ENCODE measurements around the gene EIF1B.

EIF1B gene

DNA sequence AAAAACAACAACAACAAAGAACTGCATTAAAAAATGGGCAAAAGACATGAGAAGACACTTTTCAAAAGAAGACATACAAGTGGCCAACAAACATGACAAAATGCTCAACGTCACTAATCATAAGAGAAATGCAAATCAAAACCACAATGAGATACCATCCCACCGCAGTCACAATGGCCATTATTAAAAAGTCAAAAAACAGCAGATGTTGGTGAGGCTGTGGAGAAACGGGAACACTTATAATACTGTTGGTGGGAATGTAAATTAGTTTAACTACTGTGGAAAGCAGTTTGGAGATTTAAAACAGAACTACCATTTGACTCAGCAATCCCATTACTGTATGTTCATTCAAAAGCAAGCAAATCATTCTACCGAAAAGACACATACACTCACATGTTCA is 15.1 kb downstream of the EIF1B start:
- H3K9ac ChIP-seq (ENCODE audit: low read length in 5 of 5) = no peak overlapping the region
- H3K27ac ChIP-seq (ENCODE audit: low read depth, low read length) = no peak overlapping the region
- H3K4me3 ChIP-seq (ENCODE audit: low read depth in 1 of 5, low read length in 5 of 5) = no peak overlapping the region
- H3K9me3 ChIP-seq (ENCODE audit: control insufficient read depth in 5 of 5, low read length in 5 of 5) = no peaks in the 10 kb centered on the region
- H3K36me3 ChIP-seq (ENCODE audit: control insufficient read depth in 5 of 5, insufficient read depth in 5 of 5, low read length in 5 of 5) = no peaks in the 10 kb centered on the region
- no peaks in the 10 kb centered on the region for H3K27me3 ChIP-seq (ENCODE audit: control insufficient read depth in 5 of 5, insufficient read depth in 4 of 5, low read length in 5 of 5)
- no peaks in the 10 kb centered on the region for H3K4me1 ChIP-seq (ENCODE audit: control insufficient read depth in 5 of 5, insufficient read depth in 5 of 5, low read length in 5 of 5)

DNA sequence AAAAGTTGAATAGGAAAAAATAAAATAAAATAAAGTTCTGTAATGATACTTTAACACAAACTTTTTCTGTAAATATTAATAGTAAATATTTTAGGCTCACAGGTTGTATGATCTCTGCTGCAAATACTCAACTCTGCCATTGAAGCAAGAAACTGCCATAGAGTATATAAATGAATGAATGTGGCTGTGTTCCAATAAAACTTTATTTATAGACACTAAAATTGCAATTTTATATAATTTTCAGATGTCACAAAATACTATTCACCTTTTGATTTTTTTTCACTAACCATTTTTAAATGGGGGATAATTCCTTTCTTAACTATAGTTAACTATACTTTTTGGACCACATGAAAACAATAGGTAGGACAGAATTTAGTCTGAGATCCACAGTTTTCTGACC is 16.0 kb downstream of the EIF1B start:
- H3K4me1 ChIP-seq (ENCODE audit: control insufficient read depth in 5 of 5, insufficient read depth in 5 of 5, low read length in 5 of 5) = no peaks in the 10 kb centered on the region
- no peaks in the 10 kb centered on the region for H3K9me3 ChIP-seq (ENCODE audit: control insufficient read depth in 5 of 5, low read length in 5 of 5)
- H3K27me3 ChIP-seq (ENCODE audit: control insufficient read depth in 5 of 5, insufficient read depth in 4 of 5, low read length in 5 of 5) = no peaks in the 10 kb centered on the region
- no peaks in the 10 kb centered on the region for H3K36me3 ChIP-seq (ENCODE audit: control insufficient read depth in 5 of 5, insufficient read depth in 5 of 5, low read length in 5 of 5)
- no peak overlapping the region for H3K4me3 ChIP-seq (ENCODE audit: low read depth in 1 of 5, low read length in 5 of 5)
- H3K27ac ChIP-seq (ENCODE audit: low read depth, low read length) = no peak overlapping the region
- no peak overlapping the region for H3K9ac ChIP-seq (ENCODE audit: low read length in 5 of 5)

DNA sequence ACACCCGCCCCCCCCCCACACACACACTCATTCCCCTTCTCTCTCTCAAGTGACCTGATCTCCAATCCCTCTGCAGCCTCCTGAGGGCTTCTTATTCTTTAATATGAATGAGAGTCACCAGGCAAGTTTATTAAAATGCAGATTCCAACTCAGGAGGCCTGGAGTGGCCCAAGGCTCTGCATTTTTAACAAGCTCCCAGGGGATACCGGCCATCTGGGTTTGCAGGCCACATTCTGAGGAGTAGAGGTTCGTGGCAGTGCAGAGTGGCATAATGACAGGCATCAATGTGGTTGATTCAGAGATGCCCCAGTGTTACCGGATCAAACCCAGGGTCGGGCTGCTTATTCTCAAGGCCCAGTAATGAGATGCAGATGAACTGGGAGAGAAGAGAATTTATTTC is 18.9 kb downstream of the EIF1B start:
- H3K9me3 ChIP-seq (ENCODE audit: control insufficient read depth in 5 of 5, low read length in 5 of 5) = no peaks in the 10 kb centered on the region
- no peak overlapping the region for H3K4me3 ChIP-seq (ENCODE audit: low read depth in 1 of 5, low read length in 5 of 5)
- no peaks in the 10 kb centered on the region for H3K36me3 ChIP-seq (ENCODE audit: control insufficient read depth in 5 of 5, insufficient read depth in 5 of 5, low read length in 5 of 5)
- no peak overlapping the region for H3K9ac ChIP-seq (ENCODE audit: low read length in 5 of 5)
- no peak overlapping the region for H3K27ac ChIP-seq (ENCODE audit: low read depth, low read length)
- H3K27me3 ChIP-seq (ENCODE audit: control insufficient read depth in 5 of 5, insufficient read depth in 4 of 5, low read length in 5 of 5) = no peaks in the 10 kb centered on the region
- H3K4me1 ChIP-seq (ENCODE audit: control insufficient read depth in 5 of 5, insufficient read depth in 5 of 5, low read length in 5 of 5) = no peaks in the 10 kb centered on the region

DNA sequence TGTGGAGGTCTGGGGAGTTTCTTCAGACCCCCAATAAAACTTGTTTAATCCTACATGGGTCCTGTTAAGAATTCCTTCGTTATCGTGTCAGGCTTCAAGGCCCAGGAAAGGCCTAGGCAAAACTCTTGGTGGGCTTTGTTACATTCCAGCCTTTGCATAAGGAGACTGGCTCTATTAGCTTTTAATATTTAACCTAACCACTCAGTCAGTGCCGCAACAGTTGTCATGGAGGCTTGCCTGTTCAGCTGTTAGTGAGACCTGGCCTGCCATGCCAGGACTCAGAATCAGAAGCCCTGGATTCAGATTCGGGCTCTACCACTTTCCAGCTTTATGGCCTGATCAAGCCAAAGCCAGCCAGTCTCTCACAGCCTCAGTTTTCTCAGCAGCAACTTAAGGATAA is 19.6 kb downstream of the EIF1B start:
- no peak overlapping the region for H3K9ac ChIP-seq (ENCODE audit: low read length in 5 of 5)
- H3K4me1 ChIP-seq (ENCODE audit: control insufficient read depth in 5 of 5, insufficient read depth in 5 of 5, low read length in 5 of 5) = no peaks in the 10 kb centered on the region
- H3K9me3 ChIP-seq (ENCODE audit: control insufficient read depth in 5 of 5, low read length in 5 of 5) = no peaks in the 10 kb centered on the region
- H3K27ac ChIP-seq (ENCODE audit: low read depth, low read length) = no peak overlapping the region
- no peaks in the 10 kb centered on the region for H3K27me3 ChIP-seq (ENCODE audit: control insufficient read depth in 5 of 5, insufficient read depth in 4 of 5, low read length in 5 of 5)
- H3K36me3 ChIP-seq (ENCODE audit: control insufficient read depth in 5 of 5, insufficient read depth in 5 of 5, low read length in 5 of 5) = no peaks in the 10 kb centered on the region
- no peak overlapping the region for H3K4me3 ChIP-seq (ENCODE audit: low read depth in 1 of 5, low read length in 5 of 5)

DNA sequence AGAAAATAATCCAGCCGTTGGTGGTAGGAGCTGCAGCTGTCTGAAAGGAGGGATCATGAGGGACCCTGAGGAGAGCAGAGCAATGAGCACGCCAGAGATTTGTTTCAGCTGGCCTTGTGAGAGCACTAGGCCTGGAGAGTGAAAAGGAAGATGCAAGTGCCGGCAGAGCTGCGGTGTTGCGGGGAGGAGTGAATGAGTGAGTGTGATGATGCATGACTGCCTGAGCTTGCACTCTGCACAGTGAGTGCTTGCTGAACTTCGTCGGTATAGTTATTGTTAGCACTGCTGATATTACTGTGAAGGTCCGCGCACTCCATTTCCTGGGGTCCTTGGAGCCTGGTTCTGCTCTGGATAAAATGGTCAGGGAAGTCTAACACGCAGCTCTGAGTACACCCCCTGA is 23.2 kb downstream of the EIF1B start:
- Histone ChIP-seq H3K36me3 (ENCODE audit: control insufficient read depth in 5 of 5, insufficient read depth in 5 of 5, low read length in 5 of 5) (no peaks in the 10 kb centered on the region), H3K4me3 (ENCODE audit: low read depth in 1 of 5, low read length in 5 of 5) (no peak overlapping the region), H3K9me3 (ENCODE audit: control insufficient read depth in 5 of 5, low read length in 5 of 5) (no peaks in the 10 kb centered on the region)

DNA sequence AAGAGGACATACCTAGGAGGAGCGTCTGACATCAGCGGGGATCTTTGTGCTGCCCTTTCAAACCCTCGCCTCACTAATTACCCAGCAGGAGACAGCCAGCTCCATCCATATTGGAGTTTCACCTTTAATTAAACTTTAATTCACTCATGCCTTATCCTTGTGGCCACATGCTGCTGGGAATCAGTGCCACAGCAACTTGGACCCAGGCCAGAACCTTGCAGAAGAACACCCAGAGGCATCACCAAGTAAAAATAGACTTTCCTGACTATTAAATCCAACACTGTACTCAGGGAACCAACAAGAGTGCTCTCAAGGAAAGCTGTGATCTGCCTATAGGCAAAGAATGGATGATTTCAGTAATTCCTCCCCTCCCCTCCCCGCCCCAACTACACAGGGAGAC is 23.9 kb downstream of the EIF1B start:
- H3K27me3 ChIP-seq (ENCODE audit: control insufficient read depth in 5 of 5, insufficient read depth in 4 of 5, low read length in 5 of 5) = no peaks in the 10 kb centered on the region
- no peak overlapping the region for H3K9ac ChIP-seq (ENCODE audit: low read length in 5 of 5)
- H3K4me1 ChIP-seq (ENCODE audit: control insufficient read depth in 5 of 5, insufficient read depth in 5 of 5, low read length in 5 of 5) = no peaks in the 10 kb centered on the region
- H3K27ac ChIP-seq (ENCODE audit: low read depth, low read length) = no peak overlapping the region
- H3K9me3 ChIP-seq (ENCODE audit: control insufficient read depth in 5 of 5, low read length in 5 of 5) = no peaks in the 10 kb centered on the region
- H3K36me3 ChIP-seq (ENCODE audit: control insufficient read depth in 5 of 5, insufficient read depth in 5 of 5, low read length in 5 of 5) = no peaks in the 10 kb centered on the region
- H3K4me3 ChIP-seq (ENCODE audit: low read depth in 1 of 5, low read length in 5 of 5) = no peak overlapping the region

More for the DNA sequence above, 23.2 kb downstream of the EIF1B start:
- Histone ChIP-seq H3K27me3 (ENCODE audit: control insufficient read depth in 5 of 5, insufficient read depth in 4 of 5, low read length in 5 of 5) (no peaks in the 10 kb centered on the region), H3K4me1 (ENCODE audit: control insufficient read depth in 5 of 5, insufficient read depth in 5 of 5, low read length in 5 of 5) (no peaks in the 10 kb centered on the region), H3K27ac (ENCODE audit: low read depth, low read length) (no peak overlapping the region), H3K9ac (ENCODE audit: low read length in 5 of 5) (no peak overlapping the region)

DNA sequence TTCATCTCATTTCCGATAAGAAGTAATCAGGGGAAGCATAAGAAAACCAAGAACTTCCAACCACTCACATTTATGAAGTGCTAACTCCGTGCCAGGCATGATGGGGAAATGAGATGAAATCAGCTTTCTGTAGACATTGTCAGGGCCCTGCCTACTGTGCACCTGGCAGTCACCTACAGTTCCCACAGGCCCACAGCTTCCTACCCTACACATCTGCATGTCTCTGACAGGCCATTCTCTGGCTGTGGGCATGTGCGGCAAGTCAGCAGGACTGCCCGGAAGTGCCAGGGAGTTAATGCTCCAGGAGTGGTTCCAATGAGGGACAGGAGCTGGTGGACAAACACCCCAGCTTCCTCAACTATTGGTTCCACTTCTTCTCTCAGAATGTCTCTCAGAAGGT is 24.3 kb downstream of the EIF1B start:
- no peak overlapping the region for H3K27ac ChIP-seq (ENCODE audit: low read depth, low read length)
- no peaks in the 10 kb centered on the region for H3K9me3 ChIP-seq (ENCODE audit: control insufficient read depth in 5 of 5, low read length in 5 of 5)
- H3K27me3 ChIP-seq (ENCODE audit: control insufficient read depth in 5 of 5, insufficient read depth in 4 of 5, low read length in 5 of 5) = no peaks in the 10 kb centered on the region
- no peaks in the 10 kb centered on the region for H3K4me1 ChIP-seq (ENCODE audit: control insufficient read depth in 5 of 5, insufficient read depth in 5 of 5, low read length in 5 of 5)
- H3K9ac ChIP-seq (ENCODE audit: low read length in 5 of 5) = no peak overlapping the region
- no peaks in the 10 kb centered on the region for H3K36me3 ChIP-seq (ENCODE audit: control insufficient read depth in 5 of 5, insufficient read depth in 5 of 5, low read length in 5 of 5)
- H3K4me3 ChIP-seq (ENCODE audit: low read depth in 1 of 5, low read length in 5 of 5) = no peak overlapping the region

DNA sequence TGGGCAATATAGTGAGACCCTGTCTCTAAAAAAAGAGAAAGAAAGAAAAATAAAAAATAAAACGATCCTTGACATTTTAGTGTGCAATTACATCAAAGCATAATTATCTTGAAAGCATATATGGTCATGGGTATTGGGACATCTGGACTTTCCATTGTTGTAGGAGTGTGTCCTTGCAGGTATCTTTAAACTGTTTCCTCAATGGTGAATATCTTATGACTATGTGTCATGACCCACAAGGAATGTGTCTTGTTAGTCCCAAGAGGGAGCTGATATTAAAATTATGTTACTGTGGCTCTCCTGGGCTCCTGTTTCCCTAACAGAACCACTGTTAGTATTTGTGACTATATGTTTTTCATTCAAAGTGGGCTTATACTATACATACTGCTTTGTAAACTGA is 26.6 kb downstream of the EIF1B start:
- Histone ChIP-seq H3K9me3 (ENCODE audit: control insufficient read depth in 5 of 5, low read length in 5 of 5) (no peaks in the 10 kb centered on the region), H3K9ac (ENCODE audit: low read length in 5 of 5) (no peak overlapping the region), H3K36me3 (ENCODE audit: control insufficient read depth in 5 of 5, insufficient read depth in 5 of 5, low read length in 5 of 5) (no peaks in the 10 kb centered on the region), H3K4me1 (ENCODE audit: control insufficient read depth in 5 of 5, insufficient read depth in 5 of 5, low read length in 5 of 5) (no peaks in the 10 kb centered on the region), H3K27me3 (ENCODE audit: control insufficient read depth in 5 of 5, insufficient read depth in 4 of 5, low read length in 5 of 5) (no peaks in the 10 kb centered on the region), H3K27ac (ENCODE audit: low read depth, low read length) (no peak overlapping the region), H3K4me3 (ENCODE audit: low read depth in 1 of 5, low read length in 5 of 5) (no peak overlapping the region)

DNA sequence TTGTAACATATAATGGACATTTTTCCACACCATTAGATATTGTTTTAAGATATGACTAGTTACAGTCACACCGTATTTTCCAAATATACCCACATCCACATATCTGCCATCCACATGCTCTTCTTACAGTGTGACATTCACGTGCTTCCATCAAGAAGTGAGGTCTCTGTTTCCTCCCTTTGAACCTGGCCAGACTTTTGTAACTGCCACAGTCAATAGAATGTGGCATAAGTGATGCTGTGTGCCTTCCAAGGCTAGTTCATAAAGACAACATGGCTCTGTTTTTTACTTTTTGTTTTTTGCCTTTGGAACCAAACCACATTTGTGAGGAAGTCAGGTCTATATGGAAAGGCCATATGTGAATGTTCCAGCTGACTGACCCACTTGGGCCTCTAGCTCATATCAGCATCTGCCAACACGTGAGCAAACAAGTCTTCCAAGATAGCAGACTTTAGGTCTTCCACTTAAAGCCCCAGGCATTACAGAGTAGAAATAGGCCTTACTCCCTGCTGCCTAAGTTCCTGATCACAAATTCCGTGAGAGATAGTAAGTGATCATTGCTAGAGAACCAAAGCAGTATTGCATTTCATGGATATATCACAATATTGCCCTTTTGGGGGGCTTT is 27.1 kb downstream of the EIF1B start:
- Histone ChIP-seq H3K27ac (ENCODE audit: low read depth, low read length) (no peak overlapping the region), H3K9me3 (ENCODE audit: control insufficient read depth in 5 of 5, low read length in 5 of 5) (no peaks in the 10 kb centered on the region), H3K4me3 (ENCODE audit: low read depth in 1 of 5, low read length in 5 of 5) (no peak overlapping the region), H3K27me3 (ENCODE audit: control insufficient read depth in 5 of 5, insufficient read depth in 4 of 5, low read length in 5 of 5) (no peaks in the 10 kb centered on the region), H3K36me3 (ENCODE audit: control insufficient read depth in 5 of 5, insufficient read depth in 5 of 5, low read length in 5 of 5) (no peaks in the 10 kb centered on the region), H3K4me1 (ENCODE audit: control insufficient read depth in 5 of 5, insufficient read depth in 5 of 5, low read length in 5 of 5) (no peaks in the 10 kb centered on the region), H3K9ac (ENCODE audit: low read length in 5 of 5) (no peak overlapping the region)

DNA sequence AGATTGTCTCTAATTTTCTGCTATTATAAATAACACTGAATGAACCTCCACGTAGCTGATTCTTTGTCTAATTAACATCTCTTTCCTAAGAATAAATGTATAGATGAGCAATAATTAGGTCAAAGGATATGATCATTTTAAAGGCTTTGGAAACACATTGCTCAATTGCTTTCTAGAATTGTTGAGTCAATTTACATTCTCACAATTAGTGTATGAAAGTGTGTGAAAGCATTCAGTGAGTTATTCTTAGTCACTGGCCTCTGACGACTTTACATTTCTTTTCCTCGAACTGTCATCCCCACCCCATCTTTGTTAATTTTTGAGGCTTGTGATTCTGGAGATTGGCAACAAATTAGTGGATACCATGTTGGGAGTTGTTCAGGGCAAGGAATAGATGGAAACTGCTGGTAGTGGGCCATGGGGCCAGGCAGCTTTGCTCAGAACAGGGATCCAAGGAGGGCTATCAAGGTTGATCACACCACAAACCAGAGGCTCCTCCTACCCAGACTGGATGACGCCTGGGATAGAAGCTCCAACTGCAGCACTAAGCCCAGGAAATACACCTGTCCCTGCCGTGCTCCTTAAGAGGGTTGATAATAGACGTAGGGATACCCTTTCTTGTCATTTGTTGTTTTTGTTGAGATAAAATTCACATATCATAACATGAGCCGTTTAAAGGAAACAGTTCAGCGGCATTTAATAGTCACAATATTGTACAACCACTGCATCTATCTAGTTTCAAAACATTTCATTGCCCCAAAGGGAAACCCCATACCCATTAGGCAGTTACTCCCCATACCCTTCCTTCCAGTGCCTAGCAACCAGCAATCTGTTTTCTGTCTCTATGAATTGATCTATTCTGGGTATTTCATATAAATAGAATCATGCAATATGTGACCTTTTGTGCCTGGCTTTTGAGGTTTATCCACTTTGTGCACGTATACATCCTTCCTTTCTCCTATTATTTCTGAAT is 27.9 kb downstream of the EIF1B start:
- Histone ChIP-seq H3K27ac (ENCODE audit: low read depth, low read length) (no peak overlapping the region), H3K27me3 (ENCODE audit: control insufficient read depth in 5 of 5, insufficient read depth in 4 of 5, low read length in 5 of 5) (no peaks in the 10 kb centered on the region), H3K9me3 (ENCODE audit: control insufficient read depth in 5 of 5, low read length in 5 of 5) (no peaks in the 10 kb centered on the region), H3K9ac (ENCODE audit: low read length in 5 of 5) (no peak overlapping the region), H3K36me3 (ENCODE audit: control insufficient read depth in 5 of 5, insufficient read depth in 5 of 5, low read length in 5 of 5) (no peaks in the 10 kb centered on the region), H3K4me1 (ENCODE audit: control insufficient read depth in 5 of 5, insufficient read depth in 5 of 5, low read length in 5 of 5) (no peaks in the 10 kb centered on the region), H3K4me3 (ENCODE audit: low read depth in 1 of 5, low read length in 5 of 5) (no peak overlapping the region)

Measured in subcutaneous abdominal adipose tissue (tissue), 5 donors.